Calu3 (cell line): ENCODE measurements around the gene PEPD. TPM values are rescaled to one million over a fixed set of nuclear protein-coding genes. Genes with fewer than 3 reads are reported as not detected.

ENCODE experiments used
- BruUV-seq: library from RNA; stranded (reverse); fragments of 400-500 nt; replicated peaks from 2 replicates; lab custom pipeline; 2021; lab: Mats Ljungman, UMichigan
- CTCF ChIA-PET: fragments of 300-600 bp; sonication (Branson Sonifier 250); formaldehyde crosslinking; loops from one replicate; lab custom pipeline; 2022; ENCODE audit warnings: antibody characterized with exemption; lab: Charles Lee
- DNase-seq: peaks from one replicate; pipeline ENCODE4 v3.0.0; 2022
- H3K27ac Mint-ChIP-seq: one replicate; pipeline ENCODE4 v1.8.0; 2022; ENCODE audit warnings: mixed read lengths; ENCODE audit not compliant: unreplicated experiment
- H3K27me3 Mint-ChIP-seq: one replicate; pipeline ENCODE4 v1.8.0; 2022; ENCODE audit warnings: mixed read lengths; ENCODE audit not compliant: unreplicated experiment
- H3K36me3 Mint-ChIP-seq: one replicate; pipeline ENCODE4 v1.8.0; 2022; ENCODE audit warnings: mild to moderate bottlenecking, moderate library complexity, mixed read lengths; ENCODE audit not compliant: insufficient read depth, unreplicated experiment
- H3K4me1 Mint-ChIP-seq: one replicate; pipeline ENCODE4 v1.8.0; 2022; ENCODE audit warnings: mild to moderate bottlenecking, low read depth, mixed read lengths; ENCODE audit not compliant: unreplicated experiment
- H3K4me3 Mint-ChIP-seq: one replicate; pipeline ENCODE4 v1.8.0; 2022; ENCODE audit warnings: mild to moderate bottlenecking, low read depth, moderate library complexity, mixed read lengths; ENCODE audit not compliant: unreplicated experiment
- H3K9me3 Mint-ChIP-seq: one replicate; pipeline ENCODE4 v1.8.0; 2022; ENCODE audit warnings: low read depth, mixed read lengths; ENCODE audit not compliant: unreplicated experiment
- CTCF ChIP-seq: fragments of 200-600 bp; IDR thresholded peaks from one replicate; pipeline ENCODE4 v1.8.0; 2022; ENCODE audit warnings: antibody characterized with exemption; ENCODE audit not compliant: unreplicated experiment
- intact Hi-C: fragments of 100-400 bp; cut with micrococcal nuclease; formaldehyde crosslinking; loops from one replicate; pipeline ENCODE4 v1.10.0; 2022; ENCODE audit not compliant: unreplicated experiment
- total RNA-seq: library from RNA; stranded (reverse); gene quantifications from 2 replicates; pipeline ENCODE4 v1.2.3, GENCODE V29; 2022

Gene PEPD
- total RNA-seq, 1 experiment from 2014 or later = 65.5 TPM

GRCh38 chr19:33429891-33430673, 91.5 kb downstream of the PEPD start:
- no peaks in the 10 kb centered on the region for H3K9me3 Mint-ChIP-seq
- no TSS peak for BruUV-seq
- H3K36me3 Mint-ChIP-seq = no peaks in the 10 kb centered on the region
- H3K27me3 Mint-ChIP-seq = peaks cover 21% of the 10 kb centered on the region
- H3K27ac Mint-ChIP-seq = no peak overlapping the region
- no peak for DNase-seq
- intact Hi-C loops = loop anchor here (1.0 to 10.0 kb wide), 3 partner anchors 95 to 341 kb away; partner anchors contain the start of gene PEPD
- no peaks in the 10 kb centered on the region for H3K4me1 Mint-ChIP-seq
- CTCF ChIA-PET = interaction anchor here (0.6 to 2.6 kb wide), 11 partner anchors 14 to 348 kb away, joined by 3 to 49 read pairs (median 3); no protein-coding TSS in a partner anchor
- TF ChIP-seq CTCF = no peak
- no peak overlapping the region for H3K4me3 Mint-ChIP-seq

GRCh38 chr19:33428627-33429125, 92.9 kb downstream of the PEPD start:
- no peak for DNase-seq
- TF ChIP-seq CTCF = no peak
- Mint-ChIP-seq H3K4me1 (no peaks in the 10 kb centered on the region), H3K4me3 (no peak overlapping the region), H3K9me3 (no peaks in the 10 kb centered on the region), H3K36me3 (no peaks in the 10 kb centered on the region), H3K27me3 (peaks cover 21% of the 10 kb centered on the region), H3K27ac (no peak overlapping the region)
- no TSS peak for BruUV-seq
- CTCF ChIA-PET = interaction anchor here (2.6 kb wide), 1 partner anchor 341 kb away, joined by 49 read pairs; no protein-coding TSS in a partner anchor
- intact Hi-C loops = no loop called here

- no peaks in the 10 kb centered on the region for H3K9me3 Mint-ChIP-seq
- intact Hi-C loops = no loop called here
- peaks cover 21% of the 10 kb centered on the region for H3K27me3 Mint-ChIP-seq
- CTCF ChIA-PET = no interaction called here
- no peak for TF ChIP-seq CTCF
- H3K27ac Mint-ChIP-seq = no peak overlapping the region
- no peak overlapping the region for H3K4me3 Mint-ChIP-seq
- no peaks in the 10 kb centered on the region for H3K4me1 Mint-ChIP-seq
- no TSS peak for BruUV-seq
- no peaks in the 10 kb centered on the region for H3K36me3 Mint-ChIP-seq
- no peak for DNase-seq
These were observed 93.6 kb downstream of the PEPD start for GRCh38 chr19:33427801-33428626.

- H3K4me1 Mint-ChIP-seq = no peaks in the 10 kb centered on the region
- no peaks in the 10 kb centered on the region for H3K9me3 Mint-ChIP-seq
- CTCF ChIA-PET = no interaction called here
- H3K36me3 Mint-ChIP-seq = no peaks in the 10 kb centered on the region
- intact Hi-C loops = no loop called here
- no TSS peak for BruUV-seq
- no peak for DNase-seq
- H3K4me3 Mint-ChIP-seq = no peak overlapping the region
- TF ChIP-seq CTCF = no peak
- no peak overlapping the region for H3K27ac Mint-ChIP-seq
- peaks cover 19% of the 10 kb centered on the region for H3K27me3 Mint-ChIP-seq
These were observed 94.8 kb downstream of the PEPD start for GRCh38 chr19:33426621-33427361.
